Esophagus muscularis mucosa (tissue), 4 donors: ENCODE measurements around the gene MICU1.

Source experiments
- EP300 ChIP-seq: sonication (generic); formaldehyde crosslinking; IDR thresholded peaks from one replicate; pipeline ENCODE4 v1.6.1; 2017; ENCODE audit warnings: antibody characterized with exemption
- POLR2A ChIP-seq: fragments of 450-650 bp; IDR thresholded peaks from one replicate; pipeline ENCODE4 v1.6.1; 2017; ENCODE audit warnings: antibody characterized with exemption, moderate library complexity, mild to moderate bottlenecking, low read depth
- TF ChIP-seq, protein P1 (sequence below), 3 experiments: fragments of 200-600 bp in 2 of 3; fragments of 450-650 bp in 1 of 3; sonication (generic) in 2 of 3; IDR thresholded peaks; one replicate each; pipeline ENCODE4 v1.5.1; 2017 to 2019; ENCODE audit warnings: antibody characterized with exemption in 3 of 3, mild to moderate bottlenecking in 2 of 3, moderate library complexity in 1 of 3

GRCh38 chr10:72563327-72563932, 62.4 kb downstream of the MICU1 start:
- TF ChIP-seq, protein P1, sequence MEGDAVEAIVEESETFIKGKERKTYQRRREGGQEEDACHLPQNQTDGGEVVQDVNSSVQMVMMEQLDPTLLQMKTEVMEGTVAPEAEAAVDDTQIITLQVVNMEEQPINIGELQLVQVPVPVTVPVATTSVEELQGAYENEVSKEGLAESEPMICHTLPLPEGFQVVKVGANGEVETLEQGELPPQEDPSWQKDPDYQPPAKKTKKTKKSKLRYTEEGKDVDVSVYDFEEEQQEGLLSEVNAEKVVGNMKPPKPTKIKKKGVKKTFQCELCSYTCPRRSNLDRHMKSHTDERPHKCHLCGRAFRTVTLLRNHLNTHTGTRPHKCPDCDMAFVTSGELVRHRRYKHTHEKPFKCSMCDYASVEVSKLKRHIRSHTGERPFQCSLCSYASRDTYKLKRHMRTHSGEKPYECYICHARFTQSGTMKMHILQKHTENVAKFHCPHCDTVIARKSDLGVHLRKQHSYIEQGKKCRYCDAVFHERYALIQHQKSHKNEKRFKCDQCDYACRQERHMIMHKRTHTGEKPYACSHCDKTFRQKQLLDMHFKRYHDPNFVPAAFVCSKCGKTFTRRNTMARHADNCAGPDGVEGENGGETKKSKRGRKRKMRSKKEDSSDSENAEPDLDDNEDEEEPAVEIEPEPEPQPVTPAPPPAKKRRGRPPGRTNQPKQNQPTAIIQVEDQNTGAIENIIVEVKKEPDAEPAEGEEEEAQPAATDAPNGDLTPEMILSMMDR (IDR thresholded peaks at IDR 0.05), result no peak
- TF ChIP-seq POLR2A, result no peak
- no peak for TF ChIP-seq EP300
